ENCODE data around the gene FARP2.

Gene FARP2

GRCh38 chr2:241324775-241325174, 31.3 kb upstream of the FARP2 start:
- no peak for DNase-seq

GRCh38 chr2:241325257-241325656, 30.8 kb upstream of the FARP2 start:
- no peak for DNase-seq

DNA sequence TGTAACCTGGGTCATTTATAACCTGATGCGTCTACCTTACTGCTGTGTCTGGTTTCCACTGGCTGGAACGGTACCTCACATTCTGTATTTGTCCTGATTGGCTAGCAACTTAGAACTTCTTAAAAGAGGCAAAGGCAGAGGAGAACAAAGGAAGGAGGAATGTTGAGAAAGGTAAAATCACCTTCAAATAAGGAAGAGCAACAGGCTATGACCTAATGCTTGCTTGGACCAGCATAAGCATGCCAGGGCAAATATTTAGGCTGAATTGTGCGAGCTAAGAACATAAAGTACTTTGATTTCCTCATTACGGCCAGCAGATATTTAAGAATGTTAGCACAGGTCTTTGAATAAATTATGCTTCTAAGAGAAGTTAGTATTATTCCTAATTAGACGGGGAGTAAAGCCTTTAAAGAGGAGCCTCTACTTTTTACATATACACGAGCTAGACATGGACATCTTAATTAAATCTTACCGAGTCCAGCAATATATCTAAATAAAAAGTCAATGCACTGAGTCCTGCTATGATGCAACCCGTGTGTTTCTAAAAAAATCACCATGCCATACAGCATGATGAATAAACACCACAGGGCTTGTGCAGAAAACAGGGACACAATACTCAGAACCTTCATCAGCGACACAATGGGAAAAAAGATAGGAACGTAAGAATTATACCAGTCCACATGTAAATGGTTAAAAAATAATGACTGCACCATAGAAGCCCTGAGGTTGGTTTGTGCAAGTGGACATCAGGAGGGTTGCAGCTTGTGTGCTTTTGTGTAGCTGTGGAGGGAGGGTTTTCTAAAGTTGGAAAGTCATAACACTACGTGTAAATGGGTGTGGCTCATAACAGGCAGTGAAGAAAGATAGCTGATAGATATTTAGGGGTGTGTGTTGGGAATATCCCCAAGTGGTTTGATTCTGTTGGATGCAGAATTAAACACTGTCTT, 26.1 kb upstream of the FARP2 start:
- no peak for DNase-seq

DNA sequence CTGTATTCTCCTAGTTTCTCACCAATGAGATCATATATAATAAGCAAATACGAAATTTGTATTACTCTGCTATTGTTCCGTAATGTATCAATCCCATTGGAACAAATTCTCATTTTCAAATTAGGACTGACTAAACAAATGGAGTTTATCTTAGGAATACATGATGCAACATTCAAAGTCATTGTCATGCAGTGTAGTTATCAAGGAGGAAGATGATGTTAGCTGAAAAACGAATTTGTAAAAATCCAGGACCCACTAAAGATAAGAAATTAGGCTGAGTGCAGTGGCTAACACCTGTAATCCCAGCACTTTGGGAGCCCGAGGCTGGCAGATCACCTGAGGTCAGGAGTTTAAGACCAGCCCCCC, 25.5 kb upstream of the FARP2 start:
- no peak for DNase-seq

DNA sequence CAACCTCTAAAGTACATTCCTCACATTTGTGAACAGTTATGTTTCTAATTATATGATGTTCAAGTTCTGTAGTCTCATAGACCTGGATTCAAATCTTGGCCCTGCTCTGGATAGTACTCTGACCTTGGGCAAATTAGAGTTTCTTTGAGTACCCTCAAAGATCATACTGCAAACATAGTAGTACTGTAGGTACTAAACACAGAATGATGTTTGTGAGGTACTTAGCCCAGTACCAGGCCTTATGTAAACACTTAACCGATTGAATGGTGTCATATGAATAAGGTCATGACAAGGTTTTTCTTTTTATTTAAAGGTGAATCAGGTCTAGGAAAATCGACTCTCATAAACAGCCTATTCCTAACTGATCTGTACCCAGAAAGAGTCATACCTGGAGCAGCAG, 21.3 kb upstream of the FARP2 start:
- DNase-seq = no peak

DNA sequence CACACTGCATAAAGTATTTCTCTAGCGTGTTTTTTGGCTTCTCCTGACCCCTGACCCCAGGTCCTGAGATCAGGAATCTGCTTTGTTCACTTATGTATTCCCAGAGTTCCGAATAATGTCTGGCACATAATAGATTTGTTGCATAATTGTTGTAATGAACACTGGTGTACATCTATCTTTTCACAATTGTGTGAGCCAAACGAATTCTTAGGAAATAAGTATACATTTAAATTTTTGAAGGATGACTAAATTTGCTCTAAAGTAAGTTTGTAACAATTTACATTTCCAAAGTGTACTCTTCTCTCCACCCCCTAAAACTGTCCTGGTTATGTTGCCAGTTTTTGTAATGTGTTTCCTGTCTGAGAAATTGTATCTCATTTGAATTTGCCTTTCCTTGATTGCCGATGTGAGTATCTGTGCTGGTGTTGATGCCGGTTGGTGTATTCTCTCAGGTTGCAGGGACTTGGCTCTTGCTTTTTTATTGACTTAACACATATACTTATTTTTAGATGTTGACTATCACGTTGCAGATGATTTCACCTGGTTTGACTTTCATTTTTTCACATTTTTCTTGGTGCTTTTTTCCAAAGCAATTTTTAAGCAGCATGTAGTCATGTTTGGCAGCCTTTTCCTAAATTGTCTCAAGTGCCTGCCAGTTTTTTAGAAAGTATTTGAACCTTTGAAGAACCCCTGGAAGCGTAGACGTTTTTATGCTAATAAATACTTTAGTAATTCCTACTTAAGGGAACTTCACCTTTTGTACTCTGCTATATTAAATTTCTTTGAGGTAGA, 16.1 kb upstream of the FARP2 start:
- no peak for DNase-seq

- DNase-seq = no peak
These were observed 15.4 kb upstream of the FARP2 start for GRCh38 chr2:241340631-241341163.

GRCh38 chr2:241344925-241345651, 11.0 kb upstream of the FARP2 start:
- no peak for DNase-seq

DNA sequence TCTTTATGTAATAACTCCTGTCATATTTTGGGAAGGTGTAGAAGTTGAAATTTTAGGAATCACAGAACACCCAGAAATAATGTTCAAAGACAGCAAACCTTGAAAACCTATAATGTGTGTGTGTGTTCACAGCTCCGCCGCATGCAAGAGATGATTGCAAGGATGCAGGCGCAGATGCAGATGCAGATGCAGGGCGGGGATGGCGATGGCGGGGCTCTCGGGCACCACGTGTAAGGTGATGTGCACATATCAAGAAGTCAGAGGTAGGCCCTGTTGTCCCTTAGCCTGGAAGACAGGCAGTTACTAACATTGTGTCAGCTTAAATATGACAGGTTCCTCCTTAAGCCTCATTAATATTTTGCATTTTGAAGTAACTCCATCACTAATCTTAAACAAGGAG, 6.1 kb upstream of the FARP2 start:
- no peak for DNase-seq

DNA sequence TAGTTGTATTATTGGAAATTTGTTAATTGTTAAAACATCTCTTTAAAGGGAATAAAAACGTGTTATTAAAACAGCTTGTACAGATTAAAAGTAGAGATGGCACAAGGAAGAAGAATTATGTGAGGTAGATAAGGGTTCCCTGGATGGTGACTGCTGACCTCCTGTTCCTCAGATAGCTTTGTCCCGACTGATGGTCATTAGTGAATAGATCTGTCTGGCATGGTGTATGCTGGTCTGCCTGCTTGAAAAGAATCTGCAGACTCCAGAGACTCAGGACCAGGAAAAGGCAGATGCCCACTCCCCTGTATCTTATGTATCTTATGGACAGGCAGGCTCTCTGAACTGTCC, 5.6 kb upstream of the FARP2 start:
- DNase-seq = no peak

DNA sequence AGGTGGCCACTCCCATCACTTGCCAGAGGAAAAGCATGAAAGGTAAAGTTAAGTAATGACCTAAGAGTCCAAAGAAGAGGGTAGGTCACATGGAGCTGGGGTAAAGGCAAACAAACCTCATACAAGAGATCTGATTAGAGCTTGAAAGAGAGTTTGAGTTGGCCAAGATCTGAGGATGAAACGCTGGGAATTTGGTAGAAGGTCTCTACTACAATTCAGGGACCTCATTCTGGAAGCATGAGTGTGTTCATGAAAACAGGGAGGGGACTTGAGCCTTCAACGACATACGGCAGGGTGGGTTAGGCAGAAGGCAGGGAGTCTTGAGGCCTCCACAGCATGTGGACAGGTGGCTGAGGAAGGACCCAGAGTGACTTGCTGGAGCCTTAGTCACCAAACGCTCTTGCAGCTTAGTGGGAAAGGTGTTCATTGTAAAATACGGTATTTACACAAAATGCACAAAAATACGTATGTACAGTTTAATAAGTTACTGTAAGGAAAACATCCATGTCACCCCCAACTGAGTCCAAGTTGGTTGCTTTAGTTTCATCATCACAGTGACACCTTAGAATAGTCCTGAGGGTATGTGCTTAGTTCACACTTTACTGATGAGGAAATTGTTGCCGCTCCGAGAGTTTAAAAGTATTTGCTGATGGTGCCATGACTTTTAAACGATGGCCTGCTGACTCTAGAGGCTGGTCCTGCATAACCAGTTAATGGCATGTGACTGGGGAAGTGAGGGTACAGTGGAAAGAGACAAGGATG, 5.0 kb upstream of the FARP2 start:
- DNase-seq = no peak

DNA sequence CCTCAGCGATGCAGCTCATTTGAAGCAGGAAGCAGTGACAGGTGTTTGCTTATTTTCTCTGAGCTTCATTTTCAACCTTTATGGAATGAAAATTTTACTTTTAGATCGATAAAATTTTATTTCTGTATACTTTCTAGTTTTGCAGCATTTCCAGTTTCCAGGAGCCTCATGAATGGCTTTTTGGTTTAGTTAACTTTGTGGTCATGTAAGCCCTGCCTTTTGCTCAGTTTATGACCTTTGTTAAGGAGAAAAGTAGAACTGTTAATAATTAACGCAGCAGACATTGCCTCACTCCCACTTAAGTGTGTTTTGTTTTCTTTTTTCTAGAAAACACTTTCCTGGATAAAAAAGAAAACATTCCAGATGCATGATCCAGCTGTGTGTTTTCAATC, 4.4 kb upstream of the FARP2 start:
- no peak for DNase-seq

DNA sequence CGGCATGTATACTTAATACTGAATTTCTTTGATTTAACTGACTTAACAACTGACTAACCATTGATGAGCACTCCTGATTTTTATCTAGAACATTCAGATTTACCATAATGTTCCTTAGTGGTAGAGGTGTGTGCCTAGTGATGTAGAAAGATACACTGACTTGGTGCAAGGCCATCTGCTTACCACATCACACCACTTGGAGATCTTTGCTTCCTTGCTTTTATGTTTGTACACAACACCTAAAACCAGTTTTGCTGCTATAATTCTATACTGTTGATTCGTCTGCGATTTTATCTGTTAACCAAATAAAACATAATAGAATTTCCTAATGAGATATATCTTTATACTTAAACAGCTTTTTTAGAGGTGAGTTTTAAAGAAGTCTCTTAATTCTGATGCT, 3.9 kb upstream of the FARP2 start:
- DNase-seq = no peak

DNA sequence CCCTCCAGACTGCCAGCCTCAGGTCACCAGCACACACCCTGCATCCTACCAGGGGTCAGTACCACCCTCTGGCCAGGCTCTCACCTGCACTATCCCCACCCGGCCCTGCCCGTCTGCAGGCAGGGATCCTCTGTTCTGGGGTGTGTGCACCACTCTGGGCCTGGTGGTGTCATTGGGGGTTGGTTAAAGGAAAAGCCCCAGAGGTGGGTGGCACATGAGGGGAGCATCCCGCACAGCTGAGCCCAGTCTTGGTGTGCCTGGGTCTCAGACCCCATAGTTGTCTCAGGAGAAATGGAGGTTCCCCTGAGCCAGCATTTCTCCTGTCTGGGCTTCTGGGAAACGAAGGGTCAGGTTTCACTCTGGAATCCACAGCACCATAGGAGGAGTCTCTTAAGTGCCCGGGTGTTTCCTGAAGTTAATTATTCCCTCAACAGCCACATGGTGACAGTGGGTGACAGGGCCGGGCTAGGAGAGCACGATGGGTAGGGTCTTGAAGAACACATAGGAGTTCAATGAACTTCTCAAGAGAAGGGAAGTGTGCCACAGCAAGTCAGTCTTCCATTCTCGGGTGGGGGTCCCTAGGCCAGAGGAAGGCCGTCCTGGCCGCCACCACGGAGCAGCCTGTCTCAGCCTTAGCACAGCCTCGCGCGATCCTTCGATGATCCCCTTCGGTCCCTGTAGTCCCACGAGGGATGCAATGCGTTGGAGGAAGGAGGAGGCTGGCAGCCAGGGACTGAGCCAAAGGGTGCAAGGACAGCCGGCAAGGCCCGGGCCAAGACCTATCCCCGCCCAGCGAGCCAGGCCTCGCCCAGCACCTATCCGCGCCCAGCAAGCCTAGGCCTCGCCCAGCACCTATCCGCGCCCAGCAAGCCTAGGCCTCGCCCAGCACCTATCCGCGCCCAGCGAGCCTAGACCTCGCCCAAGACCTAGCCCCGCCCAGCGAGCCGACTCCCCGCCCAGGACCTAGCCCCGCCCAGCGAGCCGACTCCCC, 1.1 kb upstream of the FARP2 start:
- peak; percentile 10 for DNase-seq

DNA sequence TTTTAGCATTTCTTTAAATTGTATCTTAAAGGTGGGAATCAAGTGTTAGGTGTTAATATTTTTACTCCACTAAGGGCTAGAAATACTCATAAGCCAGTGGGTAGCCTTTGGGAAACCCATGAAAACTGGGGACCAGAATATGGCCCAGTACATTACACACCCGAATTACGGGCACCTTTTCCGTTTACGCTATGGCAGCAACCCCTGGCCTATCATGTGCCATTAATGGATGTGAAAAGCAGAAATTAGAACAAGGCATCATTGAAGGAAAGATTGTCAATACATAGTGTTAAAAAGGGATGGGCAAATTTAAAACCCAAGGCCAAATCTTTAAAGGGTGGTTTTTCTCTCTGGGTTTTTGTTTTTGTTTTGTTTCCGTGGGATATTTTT, 781 bp downstream of the FARP2 start:
- DNase-seq = no peak

- DNase-seq = no peak
These were observed 1.4 kb downstream of the FARP2 start for GRCh38 chr2:241357531-241357930.

- no peak for DNase-seq
These were observed 2.4 kb downstream of the FARP2 start for GRCh38 chr2:241358470-241358869.

- no peak for DNase-seq
These were observed 3.5 kb downstream of the FARP2 start for GRCh38 chr2:241359481-241360045.

DNA sequence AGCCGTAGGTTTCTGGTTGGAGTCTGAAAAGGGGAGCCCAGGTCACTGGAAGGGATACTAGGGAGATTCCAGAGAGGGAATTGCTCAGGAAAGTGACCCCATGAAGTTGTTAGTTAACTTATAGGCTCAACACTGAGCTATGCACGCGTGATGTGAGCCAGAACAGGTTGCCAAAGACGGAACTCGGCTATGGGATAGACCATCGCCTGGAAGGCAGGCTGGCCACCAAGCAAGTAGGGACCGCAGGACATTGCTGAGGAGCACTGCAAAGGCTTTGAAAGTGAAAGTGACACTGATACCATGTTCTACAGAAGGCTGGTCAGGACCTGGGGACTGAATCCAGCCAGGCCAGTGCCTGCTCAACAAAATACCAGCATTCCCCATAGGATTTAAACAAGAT, 7.3 kb downstream of the FARP2 start:
- DNase-seq = no peak

GRCh38 chr2:241364781-241365180, 8.7 kb downstream of the FARP2 start:
- DNase-seq = no peak

DNA sequence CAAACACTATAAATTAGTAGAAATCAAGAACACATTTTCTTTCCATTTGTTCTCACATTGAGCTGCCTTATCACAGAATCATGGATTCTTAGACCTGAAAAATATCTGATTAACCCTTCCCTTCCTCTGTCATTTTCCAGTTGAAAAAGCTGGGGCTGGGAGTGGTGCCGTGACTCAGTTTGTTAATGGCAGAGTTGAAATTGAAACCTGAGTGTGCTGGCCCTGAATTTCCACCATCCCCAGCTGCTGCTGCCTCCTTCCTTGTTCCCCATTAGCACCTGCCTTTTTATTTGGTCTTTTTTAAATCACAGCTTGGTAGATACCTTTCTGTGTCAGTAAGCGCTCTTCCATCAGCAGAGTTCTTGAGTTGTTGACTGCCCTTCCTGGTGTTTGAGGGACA, 10.6 kb downstream of the FARP2 start:
- no peak for DNase-seq

All from GDM1 (cell line).